A673 (cell line): ENCODE results near the gene KLHDC8B. TPM values are rescaled to one million over a fixed set of nuclear protein-coding genes. Genes with fewer than 3 reads are reported as not detected.

ENCODE experiments used
- BruUV-seq: library from RNA; stranded (reverse); fragments of 400-500 nt; replicated peaks from 2 replicates; lab custom pipeline; 2021; lab: Mats Ljungman, UMichigan
- CTCF ChIA-PET: fragments of 300-600 bp; sonication (Branson Sonifier 250); formaldehyde crosslinking; loops from one replicate; lab custom pipeline; 2022; ENCODE audit warnings: antibody characterized with exemption; lab: Charles Lee
- POLR2A ChIA-PET: fragments of 300-600 bp; sonication (Branson Sonifier 250); formaldehyde crosslinking; loops from one replicate; lab custom pipeline; 2022; ENCODE audit warnings: antibody characterized with exemption; ENCODE audit not compliant: low non-redundant PET; lab: Charles Lee
- DNase-seq: peaks from one replicate; pipeline ENCODE4 v3.0.0-alpha.2; 2015; ENCODE audit warnings: low spot score
- H3K27ac ChIP-seq: fragments of 200-600 bp; sonication (generic); 2 replicates; pipeline ENCODE4 v1.5.1; 2016; ENCODE audit warnings: mixed run types, low read depth, mild to moderate bottlenecking, mixed read lengths, antibody characterized with exemption, low read length; ENCODE audit not compliant: poor library complexity, severe bottlenecking
- H3K27me3 ChIP-seq: fragments of 200-600 bp; sonication (generic); replicated peaks from 2 replicates; pipeline ENCODE4 v1.6.1; 2017; ENCODE audit warnings: mixed run types, low read depth, mild to moderate bottlenecking, mixed read lengths, antibody characterized with exemption, low read length; ENCODE audit not compliant: insufficient read depth, poor library complexity
- H3K36me3 ChIP-seq: fragments of 200-600 bp; sonication (generic); 2 replicates; pipeline ENCODE4 v1.6.1; 2016; ENCODE audit warnings: mixed run types, mild to moderate bottlenecking, mixed read lengths, antibody characterized with exemption, low read length; ENCODE audit not compliant: insufficient read depth, poor library complexity, severe bottlenecking
- H3K4me1 ChIP-seq: fragments of 200-600 bp; sonication (generic); 2 replicates; pipeline ENCODE4 v1.6.1; 2017; ENCODE audit warnings: mixed run types, mild to moderate bottlenecking, mixed read lengths, antibody characterized with exemption, low read length; ENCODE audit not compliant: insufficient read depth, poor library complexity, severe bottlenecking
- H3K4me3 ChIP-seq: fragments of 200-600 bp; sonication (generic); 2 replicates; pipeline ENCODE4 v1.5.1; 2016; ENCODE audit warnings: low read depth, mixed run types, mild to moderate bottlenecking, mixed read lengths, low read length; ENCODE audit not compliant: poor library complexity, severe bottlenecking
- H3K9me3 ChIP-seq: fragments of 200-600 bp; sonication (generic); 2 replicates; pipeline ENCODE4 v1.6.1; 2016; ENCODE audit warnings: mixed run types, low read depth, mild to moderate bottlenecking, mixed read lengths, antibody characterized with exemption, low read length; ENCODE audit not compliant: poor library complexity, severe bottlenecking
- EZH2 ChIP-seq: fragments of 200-600 bp; sonication (generic); IDR thresholded peaks from 2 replicates; pipeline ENCODE4 v1.6.1; 2017; ENCODE audit warnings: borderline replicate concordance, low read depth, mild to moderate bottlenecking, mixed read lengths, antibody characterized with exemption, low read length; ENCODE audit not compliant: poor library complexity, severe bottlenecking
- intact Hi-C: fragments of 100-400 bp; cut with micrococcal nuclease; formaldehyde crosslinking; loops from one replicate; pipeline ENCODE4 v1.10.0; 2022; ENCODE audit not compliant: unreplicated experiment
- total RNA-seq: library from RNA; stranded (reverse); gene quantifications from 2 replicates; pipeline ENCODE4 v1.2.3, GENCODE V29; 2021
- TF ChIP-seq, protein P1 (sequence below): fragments of 300-800, 200-600 bp; sonication (generic); conservative IDR thresholded peaks from 2 replicates; pipeline ENCODE4 v1.5.1; 2017; ENCODE audit warnings: low read depth, mild to moderate bottlenecking, antibody characterized with exemption, low read length, moderate library complexity, mixed read lengths

KLHDC8B gene
- total RNA-seq, 1 experiment from 2014 or later, result 5.1 TPM

DNA sequence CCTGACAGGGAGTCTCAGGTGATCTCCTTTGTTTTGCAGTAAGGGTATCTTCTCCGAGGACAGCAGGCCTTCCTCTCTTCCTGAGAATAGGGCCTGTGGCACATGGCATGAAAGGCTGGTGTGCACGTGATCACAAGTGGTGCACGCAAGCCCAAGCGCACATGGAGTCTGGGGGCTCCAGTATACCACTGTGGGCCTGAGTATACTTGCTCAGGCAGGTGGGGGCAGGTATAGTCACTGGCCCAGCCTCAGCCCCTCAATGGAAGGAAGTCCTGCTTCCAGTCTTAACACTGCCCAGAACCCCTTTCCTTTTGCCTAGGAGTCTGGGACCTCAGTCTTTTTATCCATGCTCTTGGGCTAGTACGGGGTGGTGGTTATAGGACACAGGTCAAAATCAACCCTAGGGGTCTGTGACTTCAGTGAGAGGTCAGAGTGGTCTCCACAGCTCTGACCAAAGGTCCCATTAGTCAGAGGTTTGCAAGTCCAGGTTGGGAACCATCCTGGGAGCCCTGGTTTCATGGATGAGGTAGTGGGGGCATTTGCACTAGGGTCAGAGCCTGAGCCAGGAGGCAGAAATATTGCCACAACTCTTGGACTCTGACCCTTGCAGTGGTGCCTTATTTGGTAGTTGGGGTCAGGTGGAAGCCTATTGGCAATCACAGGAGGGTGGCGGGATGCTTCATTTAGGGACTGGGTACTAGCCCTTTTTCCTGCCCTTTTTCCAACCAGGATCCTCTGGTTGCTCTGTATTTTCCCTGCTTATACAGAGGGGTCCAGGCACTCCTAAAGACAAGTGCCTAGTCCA lies 4.4 kb upstream of the KLHDC8B start:
- no peaks in the 10 kb centered on the region for H3K9me3 ChIP-seq
- POLR2A ChIA-PET, result no interaction called here
- no peak for TF ChIP-seq EZH2
- TF ChIP-seq, protein P1, sequence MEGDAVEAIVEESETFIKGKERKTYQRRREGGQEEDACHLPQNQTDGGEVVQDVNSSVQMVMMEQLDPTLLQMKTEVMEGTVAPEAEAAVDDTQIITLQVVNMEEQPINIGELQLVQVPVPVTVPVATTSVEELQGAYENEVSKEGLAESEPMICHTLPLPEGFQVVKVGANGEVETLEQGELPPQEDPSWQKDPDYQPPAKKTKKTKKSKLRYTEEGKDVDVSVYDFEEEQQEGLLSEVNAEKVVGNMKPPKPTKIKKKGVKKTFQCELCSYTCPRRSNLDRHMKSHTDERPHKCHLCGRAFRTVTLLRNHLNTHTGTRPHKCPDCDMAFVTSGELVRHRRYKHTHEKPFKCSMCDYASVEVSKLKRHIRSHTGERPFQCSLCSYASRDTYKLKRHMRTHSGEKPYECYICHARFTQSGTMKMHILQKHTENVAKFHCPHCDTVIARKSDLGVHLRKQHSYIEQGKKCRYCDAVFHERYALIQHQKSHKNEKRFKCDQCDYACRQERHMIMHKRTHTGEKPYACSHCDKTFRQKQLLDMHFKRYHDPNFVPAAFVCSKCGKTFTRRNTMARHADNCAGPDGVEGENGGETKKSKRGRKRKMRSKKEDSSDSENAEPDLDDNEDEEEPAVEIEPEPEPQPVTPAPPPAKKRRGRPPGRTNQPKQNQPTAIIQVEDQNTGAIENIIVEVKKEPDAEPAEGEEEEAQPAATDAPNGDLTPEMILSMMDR, result no peak
- H3K4me1 ChIP-seq, result no peaks in the 10 kb centered on the region
- no TSS peak for BruUV-seq
- H3K36me3 ChIP-seq, result no peaks in the 10 kb centered on the region
- CTCF ChIA-PET, result no interaction called here
- no peak overlapping the region for H3K27ac ChIP-seq
- H3K4me3 ChIP-seq, result peak overlapping the region; percentile 69
- no peaks in the 10 kb centered on the region for H3K27me3 ChIP-seq
- intact Hi-C loops, result no loop called here
- no peak for DNase-seq

DNA sequence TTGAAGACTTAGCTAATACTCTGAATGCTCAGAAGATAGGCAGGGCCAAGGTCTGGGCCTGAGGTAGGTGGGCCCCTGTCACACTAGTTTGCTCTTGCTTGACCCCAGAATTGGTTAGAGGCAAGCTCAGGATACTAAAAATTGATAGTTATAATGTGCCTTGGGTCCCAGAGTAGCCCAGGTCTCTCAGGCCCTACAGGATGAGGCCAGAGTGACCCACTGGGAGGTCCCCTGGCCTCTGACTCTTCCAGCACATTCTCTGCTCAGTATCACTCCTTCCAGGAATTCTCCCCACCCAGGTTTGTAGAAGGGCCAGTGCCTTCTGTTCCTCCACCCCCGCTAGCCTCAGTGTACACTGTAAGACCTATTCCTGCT lies 667 bp upstream of the KLHDC8B start:
- Histone ChIP-seq H3K9me3 (no peaks in the 10 kb centered on the region), H3K27me3 (no peaks in the 10 kb centered on the region), H3K36me3 (no peaks in the 10 kb centered on the region), H3K27ac (no peak overlapping the region), H3K4me1 (no peaks in the 10 kb centered on the region), H3K4me3 (peak overlapping the region; percentile 58)
- ChIA-PET CTCF (interaction anchor here (0.5 to 1.6 kb wide), 2 partner anchors 30 to 170 kb away, joined by 3 to 4 read pairs; no protein-coding TSS in a partner anchor), POLR2A (no interaction called here)
- intact Hi-C loops, result loop anchor here (10.0 kb wide), 1 partner anchor 274 kb away; no protein-coding TSS in a partner anchor
- DNase-seq, result no peak
- TF ChIP-seq, protein P1, result no peak
- no peak for TF ChIP-seq EZH2
- no TSS peak for BruUV-seq

- Histone ChIP-seq H3K4me3 (peak overlapping the region; percentile 58), H3K27me3 (no peaks in the 10 kb centered on the region), H3K4me1 (no peaks in the 10 kb centered on the region), H3K36me3 (no peaks in the 10 kb centered on the region), H3K27ac (peak overlapping the region; percentile 63), H3K9me3 (no peaks in the 10 kb centered on the region)
- BruUV-seq, result no TSS peak
- intact Hi-C loops, result loop anchor here (10.0 kb wide), 1 partner anchor 273 kb away; no protein-coding TSS in a partner anchor
- no peak for DNase-seq
- ChIA-PET CTCF (interaction anchor here (0.5 to 1.6 kb wide), 2 partner anchors 168 to 423 kb away, joined by 3 to 5 read pairs; no protein-coding TSS in a partner anchor), POLR2A (interaction anchor here (0.5 kb wide), 1 partner anchor 134 kb away, joined by 11 read pairs; no protein-coding TSS in a partner anchor)
- TF ChIP-seq, protein P1, result no peak
- no peak for TF ChIP-seq EZH2
These were observed 540 bp downstream of the KLHDC8B start for GRCh38 chr3:49171775-49172500.
